ACC112 (cell line): Measurements from ENCODE around the gene ZDHHC9.

ENCODE experiments used
- H2AFZ ChIP-seq: fragments of 200-600 bp; sonication (generic); one replicate; pipeline ENCODE4 v1.6.0; 2017; ENCODE audit warnings: antibody characterized with exemption, low read length; ENCODE audit not compliant: unreplicated experiment
- H3K27ac ChIP-seq: fragments of 200-600 bp; sonication (generic); 2 replicates; pipeline ENCODE4 v1.5.1; 2014; ENCODE audit warnings: low read depth, mild to moderate bottlenecking, antibody characterized with exemption, low read length, moderate library complexity
- H3K27me3 ChIP-seq: fragments of 200-600 bp; sonication (generic); 2 replicates; pipeline ENCODE4 v1.6.1; 2014; ENCODE audit warnings: mild to moderate bottlenecking, antibody characterized with exemption, low read length, moderate library complexity, mixed read lengths; ENCODE audit not compliant: insufficient read depth
- H3K36me3 ChIP-seq: fragments of 200-600 bp; sonication (generic); 2 replicates; pipeline ENCODE4 v1.6.1; 2016; ENCODE audit warnings: mild to moderate bottlenecking, antibody characterized with exemption, low read length, moderate library complexity, mixed read lengths; ENCODE audit not compliant: insufficient read depth
- H3K4me1 ChIP-seq: fragments of 200-600 bp; sonication (generic); one replicate; pipeline ENCODE4 v1.6.1; 2016; ENCODE audit warnings: low read length, mixed read lengths; ENCODE audit not compliant: insufficient read depth, unreplicated experiment, control insufficient read depth
- H3K4me3 ChIP-seq: fragments of 200-600 bp; sonication (generic); 2 replicates; pipeline ENCODE4 v1.5.1; 2014; ENCODE audit warnings: mild to moderate bottlenecking, low read depth, low read length
- H3K79me2 ChIP-seq: fragments of 200-600 bp; sonication (generic); one replicate; pipeline ENCODE4 v1.6.0; 2016; ENCODE audit warnings: low read length; ENCODE audit not compliant: control insufficient read depth, unreplicated experiment, insufficient read depth

The ZDHHC9 gene

GRCh38 chrX:129761596-129761995 is 82.1 kb downstream of the ZDHHC9 start:
- Histone ChIP-seq H3K27ac (no peak overlapping the region), H3K79me2 (no peaks in the 10 kb centered on the region), H3K4me3 (no peak overlapping the region), H3K27me3 (no peaks in the 10 kb centered on the region), H3K4me1 (no peaks in the 10 kb centered on the region), H3K36me3 (no peaks in the 10 kb centered on the region), H2AFZ (no peak overlapping the region)

- no peaks in the 10 kb centered on the region for H3K79me2 ChIP-seq
- no peak overlapping the region for H3K4me3 ChIP-seq
- no peaks in the 10 kb centered on the region for H3K36me3 ChIP-seq
- no peaks in the 10 kb centered on the region for H3K27me3 ChIP-seq
- H3K4me1 ChIP-seq, result no peaks in the 10 kb centered on the region
- no peak overlapping the region for H3K27ac ChIP-seq
- no peak overlapping the region for H2AFZ ChIP-seq
Observed at GRCh38 chrX:129760981-129761380, 82.7 kb downstream of the ZDHHC9 start.

DNA sequence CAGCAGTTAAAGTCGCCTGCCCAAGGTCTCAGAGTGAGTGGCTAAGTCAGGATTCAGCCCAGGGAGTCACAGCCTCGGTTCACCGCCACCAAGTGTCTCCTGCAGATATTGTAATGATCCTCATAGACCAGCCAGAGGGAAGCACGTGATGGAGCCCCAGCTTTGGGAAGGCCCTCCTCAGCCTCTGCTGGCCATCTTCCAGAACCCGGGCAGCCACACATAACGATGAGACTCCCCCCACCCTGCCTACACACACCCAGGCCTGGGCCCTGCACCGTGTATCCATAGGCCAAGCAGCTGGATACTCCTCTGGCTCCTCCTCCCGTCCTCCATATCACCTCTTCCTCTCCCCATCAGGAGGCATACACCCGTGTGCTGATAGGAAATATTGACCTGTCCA is 83.5 kb downstream of the ZDHHC9 start:
- H3K27ac ChIP-seq, result no peak overlapping the region

DNA sequence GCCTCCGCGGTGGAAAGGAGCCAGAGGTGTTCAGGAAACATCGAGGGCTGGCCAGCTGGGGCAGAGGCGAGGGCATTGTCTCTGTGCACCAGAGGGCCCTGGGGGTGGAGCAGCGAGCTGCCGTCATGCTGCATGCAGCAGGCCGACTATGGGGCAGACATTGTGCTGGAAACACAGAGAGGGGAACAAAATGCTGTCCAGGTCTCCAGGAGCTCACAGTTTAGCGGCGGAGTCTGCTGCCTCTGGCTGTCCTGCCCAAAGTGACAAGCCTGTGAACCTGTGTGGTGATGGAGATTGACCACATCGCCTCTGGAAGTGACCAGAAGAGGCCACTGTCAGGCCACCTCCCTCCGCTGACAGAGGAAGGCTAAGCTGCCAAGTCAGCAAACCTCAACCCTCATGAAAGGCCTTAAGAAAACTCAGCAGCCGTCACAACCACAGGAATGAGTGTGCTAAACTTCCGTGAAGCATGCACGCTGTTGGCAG is 84.1 kb downstream of the ZDHHC9 start:
- Histone ChIP-seq H3K27me3 (no peaks in the 10 kb centered on the region), H3K36me3 (no peaks in the 10 kb centered on the region), H3K4me1 (no peaks in the 10 kb centered on the region), H3K27ac (no peak overlapping the region), H3K79me2 (no peaks in the 10 kb centered on the region), H2AFZ (no peak overlapping the region), H3K4me3 (no peak overlapping the region)

More for the DNA sequence above, 83.5 kb downstream of the ZDHHC9 start:
- Histone ChIP-seq H3K79me2 (no peaks in the 10 kb centered on the region), H2AFZ (no peak overlapping the region), H3K4me1 (no peaks in the 10 kb centered on the region), H3K36me3 (no peaks in the 10 kb centered on the region), H3K4me3 (no peak overlapping the region), H3K27me3 (no peaks in the 10 kb centered on the region)

DNA sequence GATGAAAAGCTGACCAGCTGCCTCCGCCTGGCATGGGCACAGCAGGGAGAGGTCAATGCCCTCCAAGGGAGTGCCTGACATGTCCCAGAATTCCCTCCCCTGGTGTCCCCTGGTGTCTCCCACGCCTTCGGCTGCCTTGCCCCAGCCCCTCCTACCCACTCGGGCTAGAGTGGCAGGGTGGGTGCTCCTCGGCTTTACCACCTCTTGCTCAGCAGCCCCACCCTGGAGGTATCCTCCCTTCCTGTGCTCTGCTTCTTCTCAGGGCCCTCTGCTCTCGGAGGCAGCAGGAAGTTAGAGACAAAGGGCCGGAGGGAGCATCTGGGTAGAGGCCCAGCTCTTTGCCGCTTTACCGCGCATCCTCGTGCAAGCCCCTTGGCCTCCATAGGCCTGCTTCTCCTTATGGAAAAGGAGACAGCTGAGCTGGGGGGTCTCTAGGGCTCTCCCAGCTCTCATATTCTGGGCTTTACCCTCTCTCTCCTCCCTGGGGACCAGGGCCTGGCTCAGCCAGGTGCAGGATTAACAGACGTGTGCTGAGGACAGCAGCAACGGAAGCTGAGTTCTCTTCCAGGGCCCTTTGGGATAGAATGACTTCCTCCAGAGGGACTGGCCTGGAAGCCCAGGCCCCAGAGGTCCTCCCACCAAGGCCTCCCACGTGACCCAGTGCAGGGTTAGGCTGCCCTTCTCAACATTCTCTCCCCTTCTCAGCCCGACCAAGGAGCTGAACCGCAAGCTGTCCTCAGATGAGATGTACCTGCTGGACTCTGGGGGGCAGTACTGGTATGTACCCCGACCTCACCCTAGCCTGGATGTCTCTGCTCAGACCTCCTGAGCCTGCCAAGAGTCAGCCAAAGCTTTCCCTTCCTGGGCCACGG is 87.7 kb downstream of the ZDHHC9 start:
- Histone ChIP-seq H2AFZ (no peak overlapping the region), H3K4me3 (no peak overlapping the region), H3K27me3 (no peaks in the 10 kb centered on the region), H3K79me2 (no peaks in the 10 kb centered on the region), H3K27ac (no peak overlapping the region), H3K4me1 (no peaks in the 10 kb centered on the region), H3K36me3 (no peaks in the 10 kb centered on the region)

DNA sequence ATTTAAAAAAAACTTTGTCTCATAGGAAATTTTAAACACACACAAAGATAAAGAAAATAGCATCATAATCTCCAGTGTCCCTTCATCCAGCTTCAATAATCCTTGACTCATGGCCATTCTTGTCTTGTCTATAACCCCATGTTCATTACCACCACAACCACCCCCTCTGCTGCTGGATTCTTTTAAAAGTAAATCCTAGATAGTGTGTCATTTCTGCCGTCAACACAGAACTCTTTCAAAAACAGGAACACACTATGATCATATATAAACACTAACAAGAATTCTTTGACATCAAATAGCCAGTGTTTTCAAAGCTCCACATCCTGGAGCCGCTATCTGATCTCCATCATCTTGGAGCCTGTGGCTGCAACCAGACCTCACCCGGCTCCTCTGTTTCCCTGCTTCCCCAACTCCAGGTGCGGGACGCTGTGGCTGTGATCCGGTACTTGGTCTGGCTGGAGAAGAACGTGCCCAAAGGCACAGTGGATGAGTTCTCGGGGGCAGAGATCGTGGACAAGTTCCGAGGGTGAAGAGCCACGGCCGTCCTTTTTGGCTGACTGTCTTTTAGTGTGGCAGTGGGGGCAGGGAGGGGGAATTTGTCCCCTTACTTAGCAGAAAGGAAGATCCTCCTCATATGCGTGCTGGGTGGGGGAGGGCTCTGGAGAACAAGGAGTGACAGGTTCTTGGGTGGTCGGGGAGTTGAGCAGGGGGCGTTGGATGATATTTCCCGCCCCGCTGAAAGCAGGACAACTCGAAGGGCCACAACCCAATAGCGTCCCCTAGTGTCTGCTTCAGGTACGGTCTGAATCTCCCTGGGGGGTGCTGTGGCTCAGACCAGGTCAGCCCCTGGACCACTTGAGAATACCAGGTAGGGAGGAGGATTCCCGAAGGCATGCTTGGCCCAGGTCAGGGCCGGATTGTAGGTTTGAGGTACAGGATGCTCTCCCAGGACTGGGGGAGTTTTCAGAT is 89.3 kb downstream of the ZDHHC9 start:
- H2AFZ ChIP-seq, result no peak overlapping the region

More for the DNA sequence above, 89.3 kb downstream of the ZDHHC9 start:
- Histone ChIP-seq H3K36me3 (no peaks in the 10 kb centered on the region), H3K79me2 (no peaks in the 10 kb centered on the region), H3K27ac (no peak overlapping the region), H3K4me1 (peaks cover 4% of the 10 kb centered on the region), H3K27me3 (no peaks in the 10 kb centered on the region), H3K4me3 (no peak overlapping the region)
